ENCODE measurements around the gene CRYM. TPM values are rescaled to one million over a fixed set of nuclear protein-coding genes. Genes with fewer than 3 reads are reported as not detected.
"Not testable (repeated sequence)": the region's sequence is repeated elsewhere in the genome, so short reads cannot be mapped to it uniquely, and the experiment has no call there.

CRYM gene
- total RNA-seq (ENCODE audit: unreplicated experiment): not detected
- long read RNA-seq: 0 reads

DNA sequence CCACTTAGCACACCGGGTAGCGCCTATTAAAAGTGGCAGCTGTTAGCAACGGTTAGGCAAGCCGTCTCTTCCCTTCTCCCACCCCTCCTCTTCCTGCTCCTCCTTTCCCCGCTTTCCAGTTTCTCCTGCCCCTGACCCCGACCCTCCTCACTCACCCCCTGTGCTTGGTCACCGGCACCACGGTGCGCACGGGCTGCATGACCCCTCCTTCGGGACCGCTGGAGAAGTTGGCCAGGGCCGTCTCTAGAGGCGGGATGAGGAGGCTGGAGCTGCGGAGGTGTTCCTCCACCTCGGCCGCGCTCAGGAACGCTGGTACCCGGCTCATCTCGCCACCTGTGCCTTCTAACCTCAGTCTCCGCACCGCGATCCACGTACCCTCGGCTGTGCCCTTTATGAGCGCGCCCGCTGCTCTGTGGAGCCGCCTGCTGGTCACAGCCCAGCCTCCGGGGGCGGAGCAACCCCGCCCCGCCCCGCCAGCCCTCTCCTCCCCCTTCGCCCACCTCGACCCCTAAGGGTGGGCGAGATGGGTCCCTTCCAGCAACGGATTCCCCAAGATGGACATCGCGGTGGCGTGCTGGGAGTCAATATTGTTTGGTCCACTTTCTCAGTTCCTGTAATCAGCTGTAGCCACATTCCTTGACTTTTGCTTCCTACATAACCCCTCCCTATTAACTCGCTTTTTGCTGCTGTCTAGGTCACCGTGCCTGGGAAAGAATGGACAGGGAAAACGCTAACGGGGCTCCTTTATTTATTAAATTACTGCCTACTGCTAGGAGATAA, at the start of gene CRYM:
Gene CRYM (minus strand): TSS at position 364 of the 780 bp plus-strand sequence. CDS start 39 bp downstream, at position 325.
- DNase-seq: peak; percentile 82
- Mint-ChIP-seq H3K9me3 (ENCODE audit: unreplicated experiment) (no peaks in the 10 kb centered on the region), H3K27me3 (ENCODE audit: unreplicated experiment) (no peaks in the 10 kb centered on the region), H3K4me1 (ENCODE audit: low read depth, unreplicated experiment) (no peaks in the 10 kb centered on the region), H3K4me3 (ENCODE audit: unreplicated experiment) (peak within 1 kb of the TSS; percentile 79), H3K36me3 (ENCODE audit: unreplicated experiment) (no peaks in the 10 kb centered on the region), H3K27ac (ENCODE audit: unreplicated experiment) (no peak within 1 kb of the TSS)
- TF ChIP-seq, protein P1, sequence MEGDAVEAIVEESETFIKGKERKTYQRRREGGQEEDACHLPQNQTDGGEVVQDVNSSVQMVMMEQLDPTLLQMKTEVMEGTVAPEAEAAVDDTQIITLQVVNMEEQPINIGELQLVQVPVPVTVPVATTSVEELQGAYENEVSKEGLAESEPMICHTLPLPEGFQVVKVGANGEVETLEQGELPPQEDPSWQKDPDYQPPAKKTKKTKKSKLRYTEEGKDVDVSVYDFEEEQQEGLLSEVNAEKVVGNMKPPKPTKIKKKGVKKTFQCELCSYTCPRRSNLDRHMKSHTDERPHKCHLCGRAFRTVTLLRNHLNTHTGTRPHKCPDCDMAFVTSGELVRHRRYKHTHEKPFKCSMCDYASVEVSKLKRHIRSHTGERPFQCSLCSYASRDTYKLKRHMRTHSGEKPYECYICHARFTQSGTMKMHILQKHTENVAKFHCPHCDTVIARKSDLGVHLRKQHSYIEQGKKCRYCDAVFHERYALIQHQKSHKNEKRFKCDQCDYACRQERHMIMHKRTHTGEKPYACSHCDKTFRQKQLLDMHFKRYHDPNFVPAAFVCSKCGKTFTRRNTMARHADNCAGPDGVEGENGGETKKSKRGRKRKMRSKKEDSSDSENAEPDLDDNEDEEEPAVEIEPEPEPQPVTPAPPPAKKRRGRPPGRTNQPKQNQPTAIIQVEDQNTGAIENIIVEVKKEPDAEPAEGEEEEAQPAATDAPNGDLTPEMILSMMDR (IDR thresholded peaks at IDR 0.05; ENCODE audit: partially characterized antibody, unreplicated experiment): peak; percentile 77

DNA sequence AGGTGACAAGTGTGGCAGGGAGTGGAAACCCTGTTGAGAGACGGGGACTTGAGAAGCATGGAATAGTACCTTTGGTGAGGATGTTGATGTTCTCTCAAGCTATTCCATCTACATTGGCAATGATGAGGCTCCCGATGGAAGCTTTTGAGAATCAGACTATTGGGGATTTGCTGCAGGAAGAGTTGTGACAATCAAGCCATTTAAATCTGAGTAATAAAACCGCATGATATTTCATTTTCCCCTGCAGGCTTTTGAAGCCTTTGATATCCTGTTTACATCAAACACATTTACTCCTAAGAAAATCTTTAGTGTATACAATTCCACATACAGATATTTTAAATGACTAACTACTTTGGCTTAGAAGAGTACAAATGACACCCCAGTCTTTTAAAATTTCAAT, 49.0 kb upstream of the CRYM start:
- H3K27me3 Mint-ChIP-seq (ENCODE audit: unreplicated experiment): no peaks in the 10 kb centered on the region
- H3K27ac Mint-ChIP-seq (ENCODE audit: unreplicated experiment): no peak overlapping the region
- no peak for DNase-seq
- H3K36me3 Mint-ChIP-seq (ENCODE audit: unreplicated experiment): no peaks in the 10 kb centered on the region
- H3K4me3 Mint-ChIP-seq (ENCODE audit: unreplicated experiment): no peak overlapping the region
- TF ChIP-seq, protein P1 (IDR thresholded peaks at IDR 0.05; ENCODE audit: partially characterized antibody, unreplicated experiment): no peak
- H3K4me1 Mint-ChIP-seq (ENCODE audit: low read depth, unreplicated experiment): no peaks in the 10 kb centered on the region
- peaks cover 5% of the 10 kb centered on the region for H3K9me3 Mint-ChIP-seq (ENCODE audit: unreplicated experiment)

DNA sequence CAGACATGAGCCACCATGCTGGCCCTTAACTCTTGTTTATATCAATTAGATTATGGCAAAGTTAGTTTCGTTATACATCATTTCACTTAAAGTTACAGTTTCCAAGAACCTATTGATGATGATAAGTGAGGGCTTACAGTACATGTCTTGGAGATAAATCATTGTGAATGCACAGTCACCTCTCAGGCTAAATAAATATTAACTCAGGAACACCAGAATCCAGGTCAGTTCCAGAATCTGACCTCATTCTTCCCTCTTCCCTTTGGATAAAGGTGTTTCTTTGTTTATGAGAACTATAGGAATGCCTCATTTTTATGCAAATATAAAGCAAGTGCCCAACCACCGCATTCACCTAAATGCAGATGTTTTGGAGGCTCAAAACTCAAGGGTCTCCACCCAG, 48.4 kb upstream of the CRYM start:
- H3K27ac Mint-ChIP-seq (ENCODE audit: unreplicated experiment): no peak overlapping the region
- no peak overlapping the region for H3K4me3 Mint-ChIP-seq (ENCODE audit: unreplicated experiment)
- no peaks in the 10 kb centered on the region for H3K4me1 Mint-ChIP-seq (ENCODE audit: low read depth, unreplicated experiment)
- no peak for DNase-seq
- peaks cover 3% of the 10 kb centered on the region for H3K9me3 Mint-ChIP-seq (ENCODE audit: unreplicated experiment)
- no peaks in the 10 kb centered on the region for H3K27me3 Mint-ChIP-seq (ENCODE audit: unreplicated experiment)
- TF ChIP-seq, protein P1 (IDR thresholded peaks at IDR 0.05; ENCODE audit: partially characterized antibody, unreplicated experiment): no peak
- H3K36me3 Mint-ChIP-seq (ENCODE audit: unreplicated experiment): no peaks in the 10 kb centered on the region

DNA sequence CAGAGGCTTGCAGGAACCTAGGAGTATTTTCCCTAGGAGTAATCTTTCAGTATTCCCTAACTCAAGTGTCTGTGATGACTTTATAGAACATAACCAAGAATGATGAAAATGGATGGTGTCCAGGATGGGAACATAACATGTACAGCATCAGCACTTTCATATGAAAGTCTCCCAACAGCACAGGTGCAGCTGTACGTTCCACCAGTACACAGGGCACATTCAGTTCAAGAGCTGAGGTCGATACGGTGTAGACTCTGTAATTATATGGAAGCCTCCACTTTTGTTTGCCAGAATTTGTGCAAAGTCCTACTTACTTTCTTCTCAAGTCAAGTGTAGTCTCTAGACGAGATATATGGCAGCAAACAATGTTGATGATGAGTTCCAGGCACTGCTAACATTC, 46.2 kb upstream of the CRYM start:
- DNase-seq: no peak
- no peaks in the 10 kb centered on the region for H3K36me3 Mint-ChIP-seq (ENCODE audit: unreplicated experiment)
- H3K9me3 Mint-ChIP-seq (ENCODE audit: unreplicated experiment): peaks cover 2% of the 10 kb centered on the region
- H3K4me1 Mint-ChIP-seq (ENCODE audit: low read depth, unreplicated experiment): no peaks in the 10 kb centered on the region
- H3K27me3 Mint-ChIP-seq (ENCODE audit: unreplicated experiment): no peaks in the 10 kb centered on the region
- H3K27ac Mint-ChIP-seq (ENCODE audit: unreplicated experiment): no peak overlapping the region
- TF ChIP-seq, protein P1 (IDR thresholded peaks at IDR 0.05; ENCODE audit: partially characterized antibody, unreplicated experiment): no peak
- H3K4me3 Mint-ChIP-seq (ENCODE audit: unreplicated experiment): no peak overlapping the region

DNA sequence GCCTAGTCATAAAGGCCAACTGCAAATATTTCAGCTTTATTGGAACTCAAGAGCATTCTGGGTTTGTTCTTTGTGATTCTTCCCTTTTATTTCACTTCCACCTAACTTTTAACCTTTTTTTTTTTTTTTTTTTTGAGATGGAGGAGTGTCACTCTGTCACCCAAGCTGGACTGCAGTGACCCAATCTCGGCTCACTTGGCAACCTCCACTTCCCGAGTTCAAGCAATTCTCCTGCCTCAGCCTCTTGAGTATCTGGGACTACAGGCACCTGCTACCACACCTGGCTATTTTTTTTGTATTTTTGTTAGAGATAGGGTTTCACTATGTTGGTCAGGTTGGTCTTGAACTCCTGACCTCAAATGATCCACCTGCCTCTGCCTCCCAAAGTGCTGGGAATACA, 44.2 kb upstream of the CRYM start:
- H3K36me3 Mint-ChIP-seq (ENCODE audit: unreplicated experiment); H3K4me3 Mint-ChIP-seq (ENCODE audit: unreplicated experiment); H3K9me3 Mint-ChIP-seq (ENCODE audit: unreplicated experiment); H3K27ac Mint-ChIP-seq (ENCODE audit: unreplicated experiment); H3K27me3 Mint-ChIP-seq (ENCODE audit: unreplicated experiment); H3K4me1 Mint-ChIP-seq (ENCODE audit: low read depth, unreplicated experiment); DNase-seq: not testable (repeated sequence)

Measured in glutamatergic neuron (in vitro differentiated cells).